AG09319 (cell line): ENCODE measurements around the gene TUBB4B.

Experiments used
- DNase-seq: peaks from one replicate; pipeline ENCODE4 v3.0.0-alpha.2; 2010; ENCODE audit warnings: low read depth; ENCODE audit errors: extremely low read depth
- TF ChIP-seq, protein P1 (sequence below): IDR thresholded peaks from 2 replicates; pipeline ENCODE4 v1.5.1; 2011; ENCODE audit warnings: low read depth, mild to moderate bottlenecking, inconsistent platforms, low read length, moderate library complexity

Gene TUBB4B

GRCh38 chr9:137195525-137196220 lies 45.4 kb upstream of the TUBB4B start:
- DNase-seq, result no peak
- TF ChIP-seq, protein P1, sequence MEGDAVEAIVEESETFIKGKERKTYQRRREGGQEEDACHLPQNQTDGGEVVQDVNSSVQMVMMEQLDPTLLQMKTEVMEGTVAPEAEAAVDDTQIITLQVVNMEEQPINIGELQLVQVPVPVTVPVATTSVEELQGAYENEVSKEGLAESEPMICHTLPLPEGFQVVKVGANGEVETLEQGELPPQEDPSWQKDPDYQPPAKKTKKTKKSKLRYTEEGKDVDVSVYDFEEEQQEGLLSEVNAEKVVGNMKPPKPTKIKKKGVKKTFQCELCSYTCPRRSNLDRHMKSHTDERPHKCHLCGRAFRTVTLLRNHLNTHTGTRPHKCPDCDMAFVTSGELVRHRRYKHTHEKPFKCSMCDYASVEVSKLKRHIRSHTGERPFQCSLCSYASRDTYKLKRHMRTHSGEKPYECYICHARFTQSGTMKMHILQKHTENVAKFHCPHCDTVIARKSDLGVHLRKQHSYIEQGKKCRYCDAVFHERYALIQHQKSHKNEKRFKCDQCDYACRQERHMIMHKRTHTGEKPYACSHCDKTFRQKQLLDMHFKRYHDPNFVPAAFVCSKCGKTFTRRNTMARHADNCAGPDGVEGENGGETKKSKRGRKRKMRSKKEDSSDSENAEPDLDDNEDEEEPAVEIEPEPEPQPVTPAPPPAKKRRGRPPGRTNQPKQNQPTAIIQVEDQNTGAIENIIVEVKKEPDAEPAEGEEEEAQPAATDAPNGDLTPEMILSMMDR, result no peak

- TF ChIP-seq, protein P1, result no peak
- DNase-seq, result no peak
Observed at GRCh38 chr9:137198051-137198901, 42.8 kb upstream of the TUBB4B start.

DNA sequence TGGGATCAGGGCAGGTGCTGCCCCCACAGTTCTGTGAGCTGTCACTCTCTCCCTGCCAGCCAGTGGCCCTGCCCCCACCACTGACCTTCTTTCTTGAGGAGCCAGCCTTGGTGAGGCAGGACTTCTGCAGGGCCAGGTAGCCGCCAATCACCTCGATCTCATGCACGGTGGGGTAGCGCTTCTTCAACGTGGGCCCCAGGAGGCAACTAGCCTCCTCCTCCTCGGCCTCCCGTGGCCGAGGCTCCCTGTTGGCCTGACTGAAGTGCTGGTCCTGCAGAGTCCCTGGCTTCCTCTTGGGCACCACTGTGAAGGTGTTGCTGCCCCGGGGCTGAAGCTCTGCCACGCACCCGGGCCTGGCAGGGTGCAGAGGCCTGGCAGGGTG lies 42.2 kb upstream of the TUBB4B start:
- TF ChIP-seq, protein P1, result no peak

DNA sequence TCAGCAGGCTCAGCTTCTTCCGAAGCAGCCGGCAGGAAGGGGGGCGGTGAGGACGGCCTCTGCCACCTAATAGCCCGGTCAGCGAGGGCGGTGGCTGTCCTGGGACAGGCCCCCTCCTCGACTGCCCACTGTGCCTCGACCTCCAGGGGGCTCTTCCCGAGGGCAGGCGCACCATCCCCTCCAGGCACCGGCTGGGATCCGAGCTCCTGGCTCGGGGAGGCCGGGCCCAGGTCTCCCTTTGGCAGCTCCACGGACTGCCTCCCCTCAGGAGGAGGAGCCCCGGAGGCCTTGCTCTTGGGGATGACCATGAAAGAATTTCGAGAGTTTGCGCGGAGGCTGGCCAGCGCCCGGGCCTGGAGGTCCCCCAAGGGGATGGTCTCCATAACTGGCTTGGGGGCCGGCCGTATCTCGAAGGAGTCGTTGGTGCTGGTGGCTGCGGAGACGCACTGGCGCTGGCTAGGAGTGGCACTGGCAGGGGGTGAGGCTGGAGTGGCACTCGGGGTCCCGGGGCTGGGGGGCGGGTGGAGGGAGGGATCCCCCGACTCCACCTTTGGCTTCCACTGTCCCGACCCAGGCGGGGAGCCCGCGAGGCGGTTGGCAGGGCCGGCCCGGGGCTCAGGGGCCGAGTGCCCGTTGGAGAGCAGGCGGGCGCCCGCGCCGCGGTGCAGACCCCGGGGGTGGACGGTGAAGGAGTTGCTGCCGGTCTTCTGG lies 41.5 kb upstream of the TUBB4B start:
- TF ChIP-seq, protein P1, result no peak
- DNase-seq, result no peak

More for the DNA sequence above, 42.2 kb upstream of the TUBB4B start:
- DNase-seq, result no peak

DNA sequence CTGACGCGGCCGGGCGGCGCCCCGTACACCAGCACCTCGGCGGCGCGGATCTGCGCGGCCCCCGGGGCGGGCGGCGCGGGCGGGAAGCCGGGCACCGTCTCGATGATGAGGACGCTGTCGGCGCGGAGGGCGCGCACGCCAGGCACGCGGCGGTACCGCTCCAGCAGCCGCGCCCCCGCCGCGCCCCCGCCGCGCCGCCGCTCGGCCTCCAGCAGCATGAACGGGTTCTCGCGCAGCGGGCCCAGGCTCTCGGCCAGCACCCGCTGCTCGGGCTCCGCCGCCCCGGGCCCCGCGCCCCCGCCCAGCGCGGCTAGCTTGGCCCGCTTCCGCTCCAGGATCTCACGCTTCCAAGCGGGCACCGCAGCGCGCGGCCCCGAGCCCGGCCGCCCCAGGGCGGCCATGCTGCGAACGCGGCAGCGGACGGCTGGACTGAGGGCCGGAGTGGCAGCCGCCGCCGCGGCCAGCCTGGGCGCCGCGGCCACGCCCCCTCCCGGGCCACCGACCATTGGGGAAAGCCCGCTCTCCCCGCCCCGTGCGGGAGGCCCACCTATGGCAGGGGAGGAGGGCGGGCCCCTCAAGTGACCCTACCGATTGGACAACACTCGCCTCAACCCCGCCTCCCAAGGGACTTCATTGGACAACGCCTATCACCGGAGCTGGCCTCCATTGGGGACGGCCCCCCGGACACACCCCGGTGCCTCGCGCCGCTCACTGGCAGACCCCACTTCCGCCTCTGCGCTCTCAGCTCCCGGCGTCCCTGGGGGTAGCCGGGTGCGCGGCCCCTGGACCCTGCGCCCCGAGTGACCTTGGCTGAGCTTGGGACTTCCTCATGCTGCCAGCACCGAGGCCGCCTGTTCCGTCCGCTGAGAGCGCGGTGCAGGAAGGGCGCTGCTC lies 40.5 kb upstream of the TUBB4B start, which contains the start of gene TPRN:
Gene TPRN, minus strand, starts transcription at position 431 of the 894 bp plus-strand sequence. Its CDS starts 30 bp downstream, at position 401.
- peak; percentile 97 for DNase-seq
- TF ChIP-seq, protein P1, result no peak

DNA sequence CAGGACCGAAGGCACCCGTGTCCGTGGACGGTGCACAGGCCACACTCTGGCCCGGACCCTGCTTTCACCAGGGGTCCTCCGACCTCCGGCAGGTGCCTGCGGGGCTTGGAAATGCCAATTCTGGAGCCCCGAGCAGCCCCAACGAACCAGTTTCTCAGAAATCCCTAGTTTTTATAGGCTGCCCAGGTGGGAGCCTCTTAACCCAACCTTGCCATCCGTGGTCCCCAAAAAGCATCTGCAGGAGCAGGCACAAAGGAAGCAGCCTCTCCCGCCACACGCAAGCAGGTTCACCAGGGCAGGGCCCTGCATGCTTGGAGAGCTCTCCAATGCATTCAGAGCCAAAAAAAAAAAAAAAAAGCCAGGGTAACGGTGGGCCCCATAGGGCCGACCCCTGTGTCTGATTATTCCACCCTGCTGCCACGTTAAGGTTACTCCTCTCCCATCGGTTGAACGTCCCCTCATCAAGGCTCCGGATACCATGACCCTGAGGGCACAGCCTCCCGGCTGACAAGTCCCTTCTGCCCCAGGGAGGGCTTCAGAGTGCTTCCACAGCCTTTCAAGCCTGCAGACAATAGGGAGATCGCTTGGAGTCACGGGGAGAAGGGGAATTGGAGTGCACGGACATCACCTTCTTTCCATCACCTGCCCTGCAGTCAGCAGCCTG lies 39.8 kb upstream of the TUBB4B start:
- TF ChIP-seq, protein P1, result no peak
- no peak for DNase-seq
